HG02623 (cell line): Measurements from ENCODE around the gene VPS13D.

Experiments used
- ATAC-seq: cut with Tn5 transposase; IDR thresholded peaks from one replicate; pipeline ENCODE4 v1.9.1; 2021; ENCODE audit warnings: moderate library complexity; ENCODE audit not compliant: unreplicated experiment

The VPS13D gene

GRCh38 chr1:12547586-12548225 lies 317.9 kb downstream of the VPS13D start:
- no peak for ATAC-seq

GRCh38 chr1:12548279-12548972 lies 318.6 kb downstream of the VPS13D start:
- no peak for ATAC-seq

GRCh38 chr1:12548973-12549459 lies 319.2 kb downstream of the VPS13D start:
- no peak for ATAC-seq

- no peak for ATAC-seq
Measured at GRCh38 chr1:12549460-12550349, 319.9 kb downstream of the VPS13D start.

GRCh38 chr1:12551584-12551983 lies 321.8 kb downstream of the VPS13D start:
- ATAC-seq = no peak

- no peak for ATAC-seq
Measured at GRCh38 chr1:12552111-12552888, 322.5 kb downstream of the VPS13D start.

GRCh38 chr1:12552951-12553921 lies 323.4 kb downstream of the VPS13D start:
- no peak for ATAC-seq

GRCh38 chr1:12553963-12554362 lies 324.1 kb downstream of the VPS13D start:
- no peak for ATAC-seq

GRCh38 chr1:12554521-12555305 lies 324.9 kb downstream of the VPS13D start:
- no peak for ATAC-seq

GRCh38 chr1:12555411-12556367 lies 325.9 kb downstream of the VPS13D start:
- no peak for ATAC-seq

GRCh38 chr1:12556368-12556930 lies 326.6 kb downstream of the VPS13D start:
- ATAC-seq = no peak

GRCh38 chr1:12556957-12557935 lies 327.4 kb downstream of the VPS13D start:
- ATAC-seq = no peak

- ATAC-seq = no peak
Measured at GRCh38 chr1:12561121-12561520, 331.3 kb downstream of the VPS13D start.
